ENCODE measurements around the gene EXTL1.

DNA sequence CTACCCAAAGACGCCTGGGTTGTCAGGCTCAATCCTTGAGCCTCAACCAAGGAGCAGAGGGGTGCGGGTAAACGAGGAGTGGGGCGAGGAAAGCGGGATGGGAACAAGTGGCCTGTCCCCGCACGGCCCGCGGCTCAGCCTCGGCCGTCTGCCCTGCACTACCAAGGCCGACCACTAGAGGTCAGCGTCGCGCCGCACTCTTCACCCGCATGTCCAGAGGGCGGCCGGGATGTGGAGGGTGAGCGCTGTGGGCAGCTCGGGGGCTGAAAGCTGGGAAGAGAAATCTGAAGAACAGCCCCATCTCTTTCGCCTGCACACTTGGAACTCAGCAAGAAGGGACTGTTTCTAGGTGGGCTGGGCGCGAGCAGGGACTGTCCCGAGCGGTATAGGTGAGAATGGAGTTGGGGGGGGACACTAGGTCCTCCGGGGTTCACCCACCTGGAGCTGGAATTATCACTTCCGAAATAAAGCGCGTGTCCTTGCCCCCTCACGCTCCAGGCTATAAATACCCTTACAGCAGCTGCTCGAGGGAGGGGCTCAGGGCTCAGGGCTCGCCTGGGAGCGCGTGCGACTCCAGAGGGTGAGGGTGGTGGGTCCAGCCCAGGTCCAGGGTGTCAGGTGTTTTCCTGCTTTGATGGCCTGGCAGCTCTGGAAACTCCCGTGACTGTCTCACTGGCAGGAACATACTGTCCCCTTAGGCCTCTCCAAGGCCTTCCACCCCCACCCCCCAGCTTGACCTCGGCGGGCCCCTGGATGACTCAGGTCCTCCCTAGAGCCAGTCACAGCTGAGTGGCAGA, 14.6 kb downstream of the EXTL1 start:
- TF ChIP-seq POLR2A (IDR thresholded peaks at IDR 0.05) = no peak
- TF ChIP-seq, protein P1, sequence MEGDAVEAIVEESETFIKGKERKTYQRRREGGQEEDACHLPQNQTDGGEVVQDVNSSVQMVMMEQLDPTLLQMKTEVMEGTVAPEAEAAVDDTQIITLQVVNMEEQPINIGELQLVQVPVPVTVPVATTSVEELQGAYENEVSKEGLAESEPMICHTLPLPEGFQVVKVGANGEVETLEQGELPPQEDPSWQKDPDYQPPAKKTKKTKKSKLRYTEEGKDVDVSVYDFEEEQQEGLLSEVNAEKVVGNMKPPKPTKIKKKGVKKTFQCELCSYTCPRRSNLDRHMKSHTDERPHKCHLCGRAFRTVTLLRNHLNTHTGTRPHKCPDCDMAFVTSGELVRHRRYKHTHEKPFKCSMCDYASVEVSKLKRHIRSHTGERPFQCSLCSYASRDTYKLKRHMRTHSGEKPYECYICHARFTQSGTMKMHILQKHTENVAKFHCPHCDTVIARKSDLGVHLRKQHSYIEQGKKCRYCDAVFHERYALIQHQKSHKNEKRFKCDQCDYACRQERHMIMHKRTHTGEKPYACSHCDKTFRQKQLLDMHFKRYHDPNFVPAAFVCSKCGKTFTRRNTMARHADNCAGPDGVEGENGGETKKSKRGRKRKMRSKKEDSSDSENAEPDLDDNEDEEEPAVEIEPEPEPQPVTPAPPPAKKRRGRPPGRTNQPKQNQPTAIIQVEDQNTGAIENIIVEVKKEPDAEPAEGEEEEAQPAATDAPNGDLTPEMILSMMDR (IDR thresholded peaks at IDR 0.05) = peak; percentile 99 to 100 (median 100)
